ENCODE measurements around the gene BACH1.

GRCh38 chr21:29277442-29277841, 21.3 kb upstream of the BACH1 start:
- no peak for TF ChIP-seq CTCF (IDR thresholded peaks at IDR 0.05)
- no peak for TF ChIP-seq POLR2A (IDR thresholded peaks at IDR 0.05)
